Activated naive CD4-positive, alpha-beta T cell treated with anti-CD3 and anti-CD28 coated beads, Interleukin-2, amount 10 ng/mL, durations not matched to agents 7 days and 5 days (primary cell): Measurements from ENCODE around the gene BCAR1.

Source experiments
- CTCF ChIA-PET: fragments of 350-600 bp; sonication (Branson Sonifier 250); formaldehyde crosslinking; loops from one replicate; lab custom pipeline; 2021; ENCODE audit warnings: antibody characterized with exemption; lab: Charles Lee
- DNase-seq: peaks from one replicate; pipeline ENCODE4 v3.0.0-alpha.2; 2020
- H3K27ac Mint-ChIP-seq: one replicate; pipeline ENCODE4 v1.8.0; 2021; ENCODE audit warnings: mild to moderate bottlenecking, moderate library complexity, mixed read lengths
- H3K27me3 Mint-ChIP-seq: one replicate; pipeline ENCODE4 v1.8.0; 2021; ENCODE audit warnings: mild to moderate bottlenecking, mixed read lengths
- H3K36me3 Mint-ChIP-seq: one replicate; pipeline ENCODE4 v1.8.0; 2021; ENCODE audit warnings: mixed read lengths
- H3K4me1 Mint-ChIP-seq: one replicate; pipeline ENCODE4 v1.8.0; 2021; ENCODE audit warnings: mixed read lengths
- H3K4me3 Mint-ChIP-seq: one replicate; pipeline ENCODE4 v1.8.0; 2021; ENCODE audit warnings: mild to moderate bottlenecking, moderate library complexity, mixed read lengths
- H3K9me3 Mint-ChIP-seq: one replicate; pipeline ENCODE4 v1.8.0; 2021; ENCODE audit warnings: mixed read lengths

The BCAR1 gene

GRCh38 chr16:75252946-75253911 lies 1.8 kb upstream of the BCAR1 start:
- CTCF ChIA-PET, result interaction anchor here (0.8 kb wide), 1 partner anchor 132 kb away, joined by 3 read pairs; no protein-coding TSS in a partner anchor
- peaks cover 99% of the 10 kb centered on the region for H3K27me3 Mint-ChIP-seq
- peaks cover 10% of the 10 kb centered on the region for H3K4me1 Mint-ChIP-seq
- H3K4me3 Mint-ChIP-seq, result no peak overlapping the region
- H3K27ac Mint-ChIP-seq, result no peak overlapping the region
- no peaks in the 10 kb centered on the region for H3K9me3 Mint-ChIP-seq
- no peak for DNase-seq
- no peaks in the 10 kb centered on the region for H3K36me3 Mint-ChIP-seq

- Mint-ChIP-seq H3K27me3 (peaks cover 99% of the 10 kb centered on the region), H3K9me3 (no peaks in the 10 kb centered on the region), H3K4me1 (peaks cover 10% of the 10 kb centered on the region), H3K4me3 (no peak overlapping the region), H3K36me3 (no peaks in the 10 kb centered on the region), H3K27ac (no peak overlapping the region)
- no peak for DNase-seq
- CTCF ChIA-PET, result no interaction called here
Measured at GRCh38 chr16:75252049-75252864, 833 bp upstream of the BCAR1 start.

- no peak for DNase-seq
- Mint-ChIP-seq H3K27ac (no peak overlapping the region), H3K36me3 (no peaks in the 10 kb centered on the region), H3K9me3 (no peaks in the 10 kb centered on the region), H3K4me1 (peaks cover 10% of the 10 kb centered on the region), H3K4me3 (no peak overlapping the region), H3K27me3 (peaks cover 99% of the 10 kb centered on the region)
- CTCF ChIA-PET, result interaction anchor here (1.5 kb wide), 1 partner anchor 51 kb away, joined by 6 read pairs; no protein-coding TSS in a partner anchor
Measured at GRCh38 chr16:75250809-75251279, 580 bp downstream of the BCAR1 start.

GRCh38 chr16:75250089-75250808 lies 1.2 kb downstream of the BCAR1 start:
- Mint-ChIP-seq H3K27me3 (peaks cover 97% of the 10 kb centered on the region), H3K9me3 (no peaks in the 10 kb centered on the region), H3K4me1 (peaks cover 10% of the 10 kb centered on the region), H3K36me3 (no peaks in the 10 kb centered on the region), H3K4me3 (no peak overlapping the region), H3K27ac (no peak overlapping the region)
- no peak for DNase-seq
- CTCF ChIA-PET, result interaction anchor here (1.0 to 1.5 kb wide), 3 partner anchors 16 to 147 kb away, joined by 3 to 6 read pairs (median 5); no protein-coding TSS in a partner anchor

GRCh38 chr16:75249441-75249840 lies 2.0 kb downstream of the BCAR1 start:
- Mint-ChIP-seq H3K4me3 (no peak overlapping the region), H3K27me3 (peaks cover 93% of the 10 kb centered on the region), H3K9me3 (no peaks in the 10 kb centered on the region), H3K36me3 (no peaks in the 10 kb centered on the region), H3K4me1 (peaks cover 10% of the 10 kb centered on the region), H3K27ac (no peak overlapping the region)
- DNase-seq, result no peak
- CTCF ChIA-PET, result interaction anchor here (1.0 to 1.5 kb wide), 3 partner anchors 16 to 148 kb away, joined by 3 to 6 read pairs (median 5); no protein-coding TSS in a partner anchor

GRCh38 chr16:75248536-75249380 lies 2.7 kb downstream of the BCAR1 start:
- CTCF ChIA-PET, result interaction anchor here (1.2 kb wide), 1 partner anchor 149 kb away, joined by 3 read pairs; no protein-coding TSS in a partner anchor
- Mint-ChIP-seq H3K4me3 (no peak overlapping the region), H3K36me3 (no peaks in the 10 kb centered on the region), H3K4me1 (peaks cover 11% of the 10 kb centered on the region), H3K27ac (no peak overlapping the region), H3K27me3 (peaks cover 93% of the 10 kb centered on the region), H3K9me3 (no peaks in the 10 kb centered on the region)
- no peak for DNase-seq

- DNase-seq, result no peak
- no peak overlapping the region for H3K27ac Mint-ChIP-seq
- H3K27me3 Mint-ChIP-seq, result peaks cover 92% of the 10 kb centered on the region
- CTCF ChIA-PET, result no interaction called here
- H3K36me3 Mint-ChIP-seq, result no peaks in the 10 kb centered on the region
- H3K4me3 Mint-ChIP-seq, result no peak overlapping the region
- no peaks in the 10 kb centered on the region for H3K9me3 Mint-ChIP-seq
- H3K4me1 Mint-ChIP-seq, result peaks cover 11% of the 10 kb centered on the region
Measured at GRCh38 chr16:75248142-75248535, 3.3 kb downstream of the BCAR1 start.

GRCh38 chr16:75247249-75247648 lies 4.2 kb downstream of the BCAR1 start:
- Mint-ChIP-seq H3K4me3 (no peak overlapping the region), H3K27ac (no peak overlapping the region), H3K27me3 (peaks cover 88% of the 10 kb centered on the region), H3K36me3 (no peaks in the 10 kb centered on the region), H3K9me3 (no peaks in the 10 kb centered on the region), H3K4me1 (peaks cover 11% of the 10 kb centered on the region)
- CTCF ChIA-PET, result interaction anchor here (1.4 kb wide), 1 partner anchor 138 kb away, joined by 3 read pairs; no protein-coding TSS in a partner anchor
- no peak for DNase-seq

GRCh38 chr16:75246504-75247205 lies 4.8 kb downstream of the BCAR1 start:
- no peak overlapping the region for H3K4me3 Mint-ChIP-seq
- H3K36me3 Mint-ChIP-seq, result no peaks in the 10 kb centered on the region
- peaks cover 5% of the 10 kb centered on the region for H3K4me1 Mint-ChIP-seq
- DNase-seq, result no peak
- CTCF ChIA-PET, result interaction anchor here (1.4 kb wide), 1 partner anchor 139 kb away, joined by 3 read pairs; no protein-coding TSS in a partner anchor
- H3K27ac Mint-ChIP-seq, result no peak overlapping the region
- H3K9me3 Mint-ChIP-seq, result no peaks in the 10 kb centered on the region
- peaks cover 88% of the 10 kb centered on the region for H3K27me3 Mint-ChIP-seq

GRCh38 chr16:75244844-75245758 lies 6.3 kb downstream of the BCAR1 start:
- no peak overlapping the region for H3K27ac Mint-ChIP-seq
- CTCF ChIA-PET, result interaction anchor here (0.7 kb wide), 1 partner anchor 157 kb away, joined by 3 read pairs; no protein-coding TSS in a partner anchor
- no peaks in the 10 kb centered on the region for H3K9me3 Mint-ChIP-seq
- no peaks in the 10 kb centered on the region for H3K36me3 Mint-ChIP-seq
- H3K27me3 Mint-ChIP-seq, result peaks cover 76% of the 10 kb centered on the region
- peaks cover 2% of the 10 kb centered on the region for H3K4me1 Mint-ChIP-seq
- no peak for DNase-seq
- no peak overlapping the region for H3K4me3 Mint-ChIP-seq

GRCh38 chr16:75244225-75244809 lies 7.1 kb downstream of the BCAR1 start:
- Mint-ChIP-seq H3K27me3 (peaks cover 72% of the 10 kb centered on the region), H3K4me1 (peaks cover 2% of the 10 kb centered on the region), H3K27ac (no peak overlapping the region), H3K9me3 (no peaks in the 10 kb centered on the region), H3K4me3 (no peak overlapping the region), H3K36me3 (no peaks in the 10 kb centered on the region)
- no peak for DNase-seq
- CTCF ChIA-PET, result no interaction called here
